GM18951 (cell line): ENCODE results near the gene SCYGR6.
"Not testable (repeated sequence)": the region's sequence is repeated elsewhere in the genome, so short reads cannot be mapped to it uniquely, and the experiment has no call there.

Source experiments
- POLR2A ChIP-seq: IDR thresholded peaks from 4 replicates; pipeline ENCODE4 v1.6.1; 2011; ENCODE audit warnings: mild to moderate bottlenecking; ENCODE audit not compliant: insufficient read length, insufficient read depth; ENCODE audit errors: extremely low read depth
- in situ Hi-C: fragments of 300-500 bp; cut with MboI; formaldehyde crosslinking; loops from one replicate; pipeline ENCODE4 v1.12.0; 2022; ENCODE audit warnings: low sequenced_read_pairs, mixed read lengths, inconsistent platforms; ENCODE audit not compliant: unreplicated experiment

The SCYGR6 gene

DNA sequence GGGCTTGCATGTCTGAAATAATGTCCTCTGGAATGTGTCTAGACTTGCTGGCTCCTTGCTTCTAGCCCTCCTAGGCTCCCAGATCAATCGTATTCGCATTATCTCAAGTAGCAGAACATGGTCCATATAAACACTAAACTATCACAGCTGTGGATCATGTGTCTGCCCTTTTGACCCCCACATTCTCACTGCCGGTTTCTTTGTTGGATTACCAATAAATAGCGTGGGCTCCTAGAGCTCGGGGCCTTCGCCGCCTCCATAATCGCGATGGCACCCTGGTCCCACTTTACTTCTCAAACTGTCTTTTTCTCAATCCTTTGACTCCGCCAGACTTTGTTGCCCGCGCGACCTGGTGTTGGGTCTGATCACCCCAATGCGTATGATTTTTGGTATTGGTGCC, 14.8 kb upstream of the SCYGR6 start:
- TF ChIP-seq POLR2A = no peak
- in situ Hi-C loops = no loop called here

DNA sequence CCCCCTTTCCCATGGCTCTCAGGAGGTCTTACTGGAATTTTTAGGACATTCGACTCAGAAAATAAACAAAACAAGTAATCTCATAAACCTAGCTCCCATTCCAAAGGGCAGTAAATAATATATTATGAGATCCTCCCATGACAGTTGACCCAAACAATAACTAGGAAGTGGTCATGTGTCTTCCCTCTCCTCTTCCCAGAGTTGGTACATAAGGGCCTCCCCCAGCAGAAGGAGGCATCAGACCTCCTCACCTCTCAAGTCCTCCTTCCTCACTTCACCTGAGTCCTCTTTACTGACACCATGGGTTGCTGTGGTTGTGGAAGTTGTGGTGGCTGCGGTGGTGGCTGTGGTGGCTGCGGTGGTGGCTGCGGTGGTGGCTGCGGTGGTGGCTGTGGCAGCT, 3.5 kb upstream of the SCYGR6 start, which contains the start of gene SCYGR7:
Gene SCYGR7, plus strand, starts transcription at position 301 of the 400 bp plus-strand sequence. Its CDS starts 0 bp downstream, at position 301.
- in situ Hi-C loops = no loop called here
- no peak for TF ChIP-seq POLR2A

DNA sequence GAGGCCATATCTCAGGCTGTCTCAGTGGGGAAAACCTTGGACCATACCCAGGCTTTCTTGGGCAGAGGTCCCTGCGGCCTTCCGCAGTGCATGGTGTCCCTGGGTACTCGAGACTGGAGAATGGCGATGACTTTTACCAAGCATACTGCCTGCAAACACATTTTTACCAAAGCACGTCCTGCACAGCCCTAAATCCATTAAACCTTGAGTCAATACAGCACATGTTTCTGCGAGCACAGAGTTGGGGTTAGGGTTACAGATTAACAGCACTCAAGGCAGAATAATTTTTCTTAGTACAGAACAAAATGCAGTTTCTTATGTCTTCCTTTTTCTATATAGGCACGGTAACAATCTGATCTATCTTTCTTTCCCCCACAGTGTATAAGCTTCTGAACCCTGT, 1.7 kb downstream of the SCYGR6 start:
- in situ Hi-C loops = not testable (repeated sequence)

DNA sequence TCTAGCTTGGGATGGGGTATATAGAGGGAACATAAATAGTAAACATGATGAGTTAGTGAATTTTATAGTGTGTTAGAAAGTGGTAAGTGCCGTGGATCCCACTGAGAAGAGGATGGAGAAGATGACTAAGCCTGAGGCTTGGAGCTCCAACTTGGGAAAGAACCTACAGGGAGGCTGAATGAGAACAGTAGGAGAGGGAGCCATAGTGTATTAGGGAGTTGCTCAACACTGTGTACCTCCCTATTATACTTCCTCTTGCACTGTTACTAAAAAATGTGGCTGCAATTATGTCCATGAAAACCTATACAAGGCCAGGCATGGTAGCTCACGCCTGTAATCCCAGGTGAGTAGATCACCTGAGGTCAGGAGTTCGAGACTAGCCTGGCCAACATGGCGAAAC, 3.9 kb downstream of the SCYGR6 start:
- in situ Hi-C loops = no loop called here
- TF ChIP-seq POLR2A = no peak

GRCh38 chr2:227719641-227720040, 4.9 kb downstream of the SCYGR6 start:
- in situ Hi-C loops = no loop called here
- TF ChIP-seq POLR2A = no peak

DNA sequence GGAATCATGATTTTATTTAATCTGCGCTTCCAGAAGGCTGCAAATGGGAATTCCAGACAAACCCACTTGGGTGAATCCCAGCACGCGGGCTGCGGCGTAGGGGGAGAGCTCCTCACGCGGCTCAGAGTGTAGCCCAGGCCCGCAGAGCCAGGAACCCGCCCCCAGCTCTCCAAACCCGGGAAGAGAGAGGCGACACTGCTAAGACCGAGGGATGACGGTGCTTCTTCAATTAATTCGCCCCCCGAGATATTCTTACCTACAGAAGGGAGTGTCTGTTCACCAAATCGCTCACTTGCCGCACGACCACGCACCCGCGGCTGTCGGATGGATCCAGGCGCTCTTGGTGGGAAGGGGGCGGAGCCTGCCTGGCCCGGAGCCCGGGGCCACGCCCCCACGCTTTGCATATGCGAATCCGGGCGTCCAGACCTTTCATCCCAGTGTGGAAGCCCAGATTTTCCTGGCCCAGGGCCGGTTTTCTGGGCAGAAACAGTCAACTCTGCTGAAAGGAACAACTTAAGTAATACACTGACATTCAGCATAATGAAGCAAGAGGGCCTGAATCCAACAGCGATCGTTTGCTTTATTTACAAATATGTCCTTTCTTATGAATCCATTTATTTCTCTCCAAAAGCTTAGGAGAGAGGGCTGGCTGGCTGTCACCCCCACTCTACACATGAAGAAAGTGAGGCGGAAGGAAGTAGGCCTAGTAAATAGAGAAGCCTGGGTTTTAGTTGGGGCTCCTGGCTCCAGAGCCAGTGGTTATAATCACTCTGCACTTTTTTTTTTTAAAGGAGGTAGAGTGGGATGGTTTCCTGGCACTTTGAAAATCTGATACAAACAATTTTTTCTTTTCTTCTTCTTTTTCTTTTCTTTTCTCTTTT, 6.6 kb downstream of the SCYGR6 start, which contains the start of gene SLC19A3:
Gene SLC19A3, minus strand, starts transcription at position 342 of the 881 bp plus-strand sequence. CDS start 15,710 bp downstream, outside the sequence.
- in situ Hi-C loops = no loop called here
- TF ChIP-seq POLR2A = no peak

GRCh38 chr2:227716501-227716900, 8.1 kb downstream of the SCYGR6 start:
- TF ChIP-seq POLR2A = no peak

GRCh38 chr2:227713291-227713690, 11.3 kb downstream of the SCYGR6 start:
- no peak for TF ChIP-seq POLR2A
- in situ Hi-C loops = no loop called here

More at GRCh38 chr2:227716501-227716900, 8.1 kb downstream of the SCYGR6 start:
- in situ Hi-C loops = no loop called here

GRCh38 chr2:227710986-227711385, 13.6 kb downstream of the SCYGR6 start:
- TF ChIP-seq POLR2A = no peak
- in situ Hi-C loops = no loop called here

DNA sequence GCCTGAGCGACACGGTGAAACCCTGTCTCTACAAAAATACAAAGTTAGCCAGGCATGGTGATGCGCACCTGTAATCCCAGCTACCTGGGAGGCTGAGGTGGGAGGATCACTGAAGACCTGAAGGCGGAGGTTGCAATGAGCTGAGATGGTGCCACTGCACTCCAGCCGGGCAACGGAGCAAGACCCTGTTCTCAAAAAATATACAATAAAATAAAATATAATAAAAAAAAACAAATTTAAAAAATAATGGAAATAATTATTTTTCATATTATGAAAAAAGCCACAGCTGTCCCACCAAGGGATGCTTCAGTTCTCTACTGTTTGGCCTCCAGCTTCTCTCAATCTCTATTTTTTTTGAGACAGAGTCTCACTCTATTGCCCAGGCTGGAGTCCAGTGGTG, 17.2 kb downstream of the SCYGR6 start:
- in situ Hi-C loops = no loop called here

GRCh38 chr2:227706859-227707258, 17.7 kb downstream of the SCYGR6 start:
- TF ChIP-seq POLR2A = no peak
- in situ Hi-C loops = no loop called here

More for the DNA sequence above, 17.2 kb downstream of the SCYGR6 start:
- no peak for TF ChIP-seq POLR2A

DNA sequence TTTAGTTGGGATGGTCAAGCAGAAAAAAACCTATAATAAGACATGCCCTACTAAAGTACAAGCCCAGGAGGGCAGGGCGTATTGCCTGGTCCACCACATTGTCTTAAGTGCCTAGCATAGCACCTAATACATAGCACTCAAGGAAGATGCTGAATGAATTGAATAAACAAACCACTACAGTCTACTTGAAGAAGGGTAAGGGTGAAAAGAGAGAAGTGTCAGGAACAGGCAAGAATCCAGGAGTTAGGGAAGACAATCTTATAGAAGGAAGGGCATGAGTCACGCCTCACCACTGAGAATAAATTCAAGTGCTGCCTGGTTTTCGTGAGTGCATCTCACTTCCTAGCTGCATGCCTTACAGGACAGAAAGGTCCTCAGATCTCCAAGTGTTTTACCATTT, 20.6 kb downstream of the SCYGR6 start:
- no peak for TF ChIP-seq POLR2A
- in situ Hi-C loops = no loop called here

DNA sequence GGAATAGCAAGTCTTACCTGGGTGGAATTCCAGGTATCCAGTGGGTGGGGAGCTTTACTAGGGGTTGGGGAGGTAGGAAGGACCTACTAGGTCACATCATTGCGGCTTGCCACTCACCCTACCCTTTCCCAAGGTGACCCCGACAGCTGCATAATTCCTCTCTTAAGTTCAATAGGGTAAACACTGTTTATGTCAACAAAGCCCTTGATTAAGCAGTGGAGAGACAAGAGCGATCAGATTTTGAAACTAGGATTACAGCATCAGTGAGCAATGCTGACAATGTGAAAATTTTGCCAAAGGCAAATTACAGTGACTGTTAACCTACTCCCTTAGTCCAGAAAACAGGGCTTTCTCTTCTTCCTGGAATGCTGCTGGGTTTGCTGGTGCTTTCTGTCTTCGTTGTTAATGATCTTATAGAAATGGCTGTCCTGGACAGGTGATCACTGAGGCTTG, 21.3 kb downstream of the SCYGR6 start:
- in situ Hi-C loops = no loop called here
- TF ChIP-seq POLR2A = no peak

GRCh38 chr2:227701556-227701955, 23.0 kb downstream of the SCYGR6 start:
- no peak for TF ChIP-seq POLR2A
- in situ Hi-C loops = no loop called here

- TF ChIP-seq POLR2A = no peak
- in situ Hi-C loops = no loop called here
Observed at GRCh38 chr2:227696990-227697679, 27.4 kb downstream of the SCYGR6 start.
